NCI-H345 treated with DMSO at 0.1 percent for 48 hours (cell line): ENCODE results near the gene ATG4A.

Source experiments
- DNase-seq: peaks from one replicate; lab custom pipeline; 2025; ENCODE audit not compliant: unreplicated experiment; lab: John Stamatoyannopoulos, UW

ATG4A gene

DNA sequence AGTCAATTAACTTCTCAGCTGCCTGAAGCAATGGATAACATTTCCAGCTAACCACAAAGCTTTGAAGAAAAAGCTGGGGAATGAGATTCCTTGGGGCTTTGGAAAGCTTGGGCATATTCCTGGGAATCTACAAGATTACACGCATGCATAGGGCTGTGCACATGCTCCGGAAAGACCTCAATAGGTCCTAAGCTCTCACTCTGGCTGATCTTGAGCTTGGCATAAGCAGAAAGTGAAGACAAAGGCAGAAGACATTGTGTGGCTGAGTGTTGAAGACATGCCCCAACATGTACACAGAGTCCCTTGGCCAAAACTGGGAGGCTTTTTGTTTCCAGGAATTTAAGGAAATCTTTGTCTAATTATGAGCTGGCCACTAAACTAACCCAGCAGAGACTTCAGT lies 31.2 kb downstream of the ATG4A start:
- no peak for DNase-seq

DNA sequence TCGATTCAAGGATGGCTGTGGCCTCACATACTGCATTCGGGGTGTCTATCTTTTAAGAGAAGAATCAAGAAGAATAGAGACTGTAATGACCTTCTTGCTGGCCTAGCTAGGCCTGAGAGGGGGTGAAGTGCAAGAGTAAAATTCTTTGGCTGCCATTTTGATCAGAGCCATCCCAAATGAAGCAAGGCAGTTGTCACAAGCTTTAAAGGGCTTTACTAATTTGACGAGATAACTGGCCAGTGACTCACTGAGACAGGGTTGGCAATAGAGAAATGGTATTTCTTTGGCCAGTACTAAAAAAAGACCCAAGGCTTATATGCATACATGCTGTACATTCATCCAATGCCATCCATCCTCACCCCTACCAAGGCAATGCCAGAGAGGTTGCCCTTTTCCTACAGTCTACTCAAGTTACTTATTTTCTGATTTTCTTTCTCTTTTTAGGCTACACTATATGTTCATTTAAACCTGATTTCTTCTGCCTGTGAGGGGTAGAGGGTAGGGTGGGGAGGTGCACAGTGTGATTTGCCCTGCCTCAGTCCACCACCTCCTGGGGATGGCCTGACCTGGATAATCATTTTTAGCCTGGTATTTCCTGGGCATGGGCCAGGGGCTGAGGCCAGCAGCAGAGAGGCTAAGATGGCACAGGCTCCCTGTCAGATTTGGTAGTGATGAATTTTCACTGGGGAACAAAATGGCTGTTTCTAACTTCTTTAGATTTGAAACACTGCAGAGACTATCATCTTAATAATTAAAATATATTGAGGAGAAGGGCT lies 32.2 kb downstream of the ATG4A start:
- DNase-seq: no peak

DNA sequence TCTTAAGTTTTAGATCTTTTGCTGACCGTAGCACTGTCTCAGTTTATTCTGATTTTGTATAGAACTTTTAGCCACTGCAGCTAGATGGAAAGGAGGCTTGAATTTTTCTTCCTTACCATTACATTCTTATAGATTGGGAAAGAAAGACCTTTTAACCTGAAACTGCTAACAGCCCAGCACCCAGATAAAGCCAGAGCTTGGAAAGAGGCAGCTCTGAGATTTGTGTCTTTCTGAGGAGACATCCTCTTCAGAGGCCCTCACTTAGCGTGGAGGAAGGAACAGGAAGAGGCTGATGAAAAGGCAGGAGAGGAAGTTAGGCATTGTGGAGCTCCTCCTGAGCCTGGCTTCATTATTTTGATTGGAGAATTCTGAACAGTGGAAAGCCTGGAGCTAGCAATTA lies 35.1 kb downstream of the ATG4A start:
- DNase-seq: no peak

GRCh38 chrX:108127152-108127551 lies 35.6 kb downstream of the ATG4A start:
- DNase-seq: no peak

DNA sequence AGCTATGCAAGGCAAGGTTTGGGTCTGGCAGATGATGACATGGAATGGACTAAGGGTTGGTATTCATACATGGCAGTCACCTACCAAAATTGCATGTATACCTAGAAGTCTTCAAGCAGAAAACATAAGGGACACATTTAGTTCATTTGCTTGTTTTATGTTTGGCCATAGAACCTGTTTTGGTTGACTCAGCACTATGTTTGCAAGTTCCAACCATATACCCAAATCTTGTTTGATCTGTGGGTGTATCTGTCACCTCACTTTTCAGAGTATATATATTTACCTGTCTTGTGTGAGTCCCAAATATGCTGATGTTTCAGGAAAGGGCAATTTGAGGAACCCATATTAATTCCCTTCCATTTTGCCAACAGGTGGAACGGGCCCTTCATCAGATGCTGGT lies 39.3 kb downstream of the ATG4A start:
- DNase-seq: no peak

- DNase-seq: no peak
These were observed 39.9 kb downstream of the ATG4A start for GRCh38 chrX:108131471-108131870.

DNA sequence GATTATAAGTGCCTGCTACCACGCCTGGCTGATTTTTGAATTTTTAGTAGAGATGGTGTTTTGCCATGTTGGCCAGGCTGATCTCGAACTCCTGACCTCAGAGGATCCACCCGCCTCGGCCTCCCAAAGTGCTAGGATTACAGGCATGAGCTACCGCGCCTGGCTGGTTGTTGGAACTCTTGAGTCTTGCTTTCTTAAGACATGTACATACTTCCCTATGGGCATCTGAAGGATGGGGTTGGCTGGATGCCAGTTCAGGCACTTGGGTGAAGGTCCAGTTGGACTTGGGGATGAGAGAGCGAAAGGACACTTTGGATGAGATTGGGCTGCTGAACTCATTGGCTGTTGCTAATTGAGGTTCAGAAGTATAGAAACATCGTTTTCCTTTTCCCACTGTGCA lies 40.5 kb downstream of the ATG4A start:
- no peak for DNase-seq

GRCh38 chrX:108132876-108133275 lies 41.3 kb downstream of the ATG4A start:
- DNase-seq: no peak

GRCh38 chrX:108134724-108135123 lies 43.1 kb downstream of the ATG4A start:
- DNase-seq: no peak

DNA sequence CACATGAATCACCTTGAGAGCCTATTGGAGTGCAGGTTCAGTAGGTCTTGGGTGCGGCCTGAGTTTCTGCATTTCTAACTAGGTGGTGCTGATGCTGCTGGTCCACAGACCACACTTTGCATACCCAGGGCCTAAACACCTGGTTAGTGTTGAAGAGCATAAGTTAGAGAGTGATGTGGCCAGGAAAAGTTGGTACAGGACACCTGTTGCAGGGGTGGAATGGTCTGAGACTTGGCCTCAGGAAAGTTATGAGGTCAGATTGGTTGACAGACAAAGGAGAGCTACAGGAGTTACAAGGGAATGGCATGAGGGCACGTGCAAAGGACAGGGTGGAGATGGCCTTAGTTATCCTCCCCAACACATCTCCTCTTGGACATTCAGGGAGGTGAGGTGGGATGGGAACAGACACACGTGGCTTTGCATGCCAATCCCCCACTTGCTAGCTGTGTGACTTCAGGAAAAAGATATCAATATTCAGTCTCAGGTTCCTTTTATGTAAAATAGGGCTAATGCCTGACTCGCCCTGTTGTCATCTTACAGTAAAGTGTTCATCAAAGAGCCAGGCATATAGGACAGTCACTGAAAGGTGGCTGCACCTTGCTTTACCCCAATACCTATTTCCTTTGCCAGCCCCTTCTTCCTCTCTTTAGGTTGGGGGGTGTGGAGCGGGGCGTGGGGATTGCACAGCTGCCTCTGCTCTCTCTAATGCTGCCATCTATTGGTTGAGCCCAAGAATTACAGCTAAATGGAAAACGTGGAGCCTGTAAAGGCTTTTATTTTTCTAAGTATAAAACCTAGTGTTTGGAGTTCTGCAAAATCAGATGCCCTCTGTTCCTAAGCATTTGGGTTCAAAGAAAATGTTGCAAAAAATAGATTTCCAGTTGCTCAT lies 47.5 kb downstream of the ATG4A start:
- no peak for DNase-seq

DNA sequence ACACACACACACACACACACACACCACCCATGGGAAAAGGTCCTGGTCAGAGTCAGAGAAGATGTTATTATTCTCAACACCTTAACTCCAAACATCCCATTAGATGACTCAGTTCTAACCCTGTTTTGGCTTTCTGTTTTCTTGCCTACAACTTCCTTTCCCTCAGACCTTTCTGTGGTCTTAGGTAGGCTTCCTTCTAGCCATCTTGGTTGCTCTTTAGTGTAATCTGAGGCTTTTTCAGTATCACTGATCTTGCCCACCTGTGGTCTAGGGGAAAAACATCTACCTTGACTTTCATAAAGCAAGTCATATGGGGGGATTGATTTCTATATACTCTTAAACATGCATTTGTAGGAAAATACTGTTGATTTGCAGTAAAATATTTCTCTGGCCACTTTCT lies 56.9 kb downstream of the ATG4A start:
- DNase-seq: no peak

DNA sequence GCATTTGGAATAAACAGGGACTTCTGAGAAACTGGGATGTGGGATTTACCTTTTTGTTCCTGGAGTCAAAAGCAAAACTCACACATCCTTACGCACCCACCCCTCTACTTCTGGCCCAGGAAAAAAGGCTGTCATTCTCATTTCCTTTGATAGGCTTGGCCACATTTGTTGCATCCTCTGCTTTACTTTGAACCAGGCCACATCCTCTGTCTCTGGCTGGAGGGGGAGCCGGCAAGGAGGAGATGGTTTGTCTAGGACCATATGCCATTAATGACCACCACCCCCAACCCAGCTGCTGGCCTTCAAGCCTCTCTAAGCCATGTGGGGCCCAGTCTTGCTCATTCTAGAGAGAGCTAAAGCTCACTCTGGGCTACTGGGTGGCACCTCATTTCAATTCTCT lies 64.5 kb downstream of the ATG4A start:
- no peak for DNase-seq

DNA sequence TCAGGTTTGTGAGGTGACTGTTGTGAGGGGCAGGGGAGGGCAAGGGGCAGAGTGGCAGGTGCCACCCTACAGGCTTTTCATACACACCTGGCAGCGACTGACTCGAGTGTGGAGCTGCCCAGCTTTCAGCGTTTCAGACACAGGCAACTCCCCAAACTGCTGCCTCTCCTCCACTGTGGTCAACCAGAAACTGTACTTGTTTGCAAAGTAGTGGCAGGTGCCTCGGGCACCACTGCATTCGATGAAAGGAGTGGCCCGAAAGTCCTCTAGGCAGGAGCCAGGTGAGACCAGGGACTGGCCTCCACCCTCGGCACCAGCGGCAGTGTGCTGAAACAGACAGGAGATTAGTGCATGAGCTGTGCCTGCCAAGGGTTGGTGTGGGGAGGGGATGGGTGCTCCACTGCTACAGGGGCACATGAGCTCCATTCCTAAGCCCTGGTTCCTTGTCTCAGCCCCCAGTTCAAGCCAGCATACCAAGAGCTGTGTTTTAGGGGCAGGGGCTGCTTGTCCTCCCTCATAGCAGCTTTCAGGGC lies 65.4 kb downstream of the ATG4A start:
- DNase-seq: no peak

DNA sequence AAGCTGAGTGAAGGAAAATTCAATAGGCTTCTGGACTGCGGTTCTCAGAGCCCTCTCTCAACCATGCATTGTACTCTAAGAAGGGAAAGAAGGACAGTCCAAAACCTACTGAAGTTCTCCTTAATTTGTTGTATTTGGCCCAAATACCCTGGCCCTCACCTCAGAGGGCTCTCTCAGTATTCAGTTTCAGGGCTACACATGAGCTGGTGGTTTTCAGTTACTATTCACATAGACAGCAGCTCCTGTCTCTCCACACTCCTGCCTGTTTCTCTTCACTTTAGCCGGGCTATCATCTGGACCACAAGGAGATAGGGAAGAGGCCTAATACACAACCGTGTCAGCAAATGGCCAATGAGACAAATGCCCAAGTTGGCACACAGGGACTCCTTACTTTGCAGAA lies 66.0 kb downstream of the ATG4A start:
- no peak for DNase-seq

- DNase-seq: no peak
These were observed 67.6 kb downstream of the ATG4A start for GRCh38 chrX:108159028-108159670.

GRCh38 chrX:108160309-108160708 lies 68.7 kb downstream of the ATG4A start:
- DNase-seq: no peak

GRCh38 chrX:108162265-108162664 lies 70.7 kb downstream of the ATG4A start:
- no peak for DNase-seq

GRCh38 chrX:108163333-108164082 lies 71.9 kb downstream of the ATG4A start:
- DNase-seq: no peak

GRCh38 chrX:108165383-108166111 lies 74.0 kb downstream of the ATG4A start:
- DNase-seq: no peak

DNA sequence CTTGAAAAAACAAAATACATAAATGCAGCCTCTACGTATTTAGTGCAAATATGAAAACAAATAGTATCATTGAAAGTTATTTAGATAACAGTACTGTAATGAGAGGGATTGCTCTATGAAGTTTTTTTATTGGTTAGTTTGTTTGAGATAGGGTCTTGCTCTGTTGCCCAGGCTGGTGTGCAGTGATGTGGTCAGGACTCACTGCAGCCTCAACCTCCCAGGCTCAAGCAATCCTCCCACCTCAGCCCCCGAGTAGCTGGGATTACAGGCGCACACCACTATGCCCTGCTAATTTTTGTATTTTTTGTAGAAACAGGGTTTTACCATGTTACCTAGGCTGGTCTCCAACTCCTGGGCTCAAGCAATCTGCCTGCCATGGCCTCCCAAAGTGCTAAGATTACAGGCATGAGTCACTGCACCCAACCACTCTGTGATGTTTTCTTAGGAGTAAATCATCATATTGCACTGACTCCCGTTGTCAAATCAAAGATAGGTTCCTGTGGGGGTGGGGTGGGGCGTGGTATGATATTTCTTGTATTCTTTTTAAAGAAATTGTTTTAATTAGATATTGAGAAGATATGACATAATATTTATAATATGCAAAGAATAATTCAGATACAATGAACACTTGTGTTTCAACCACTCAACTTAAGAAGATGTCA lies 75.8 kb downstream of the ATG4A start:
- no peak for DNase-seq
